ENCODE measurements around the gene FXYD6. TPM values are rescaled to one million over a fixed set of nuclear protein-coding genes. Genes with fewer than 3 reads are reported as not detected.

FXYD6 gene
- total and polyA plus RNA-seq, 7 experiments from 2014 or later = 0.10 to 5.4 (median 0.98) TPM; not detected in 4

- no peaks in the 10 kb centered on the region for H3K9me3 ChIP-seq (ENCODE audit: control insufficient read depth in 2 of 3, low read length in 3 of 3)
- Mint-ChIP-seq H3K4me1 (peaks cover 0 to 27% (median 0%) of the 10 kb centered on the region in 7 donors), H3K27me3 (peaks cover 0 to 4% (median 0%) of the 10 kb centered on the region in 5 donors), H3K9me3 (peaks cover 0 to 1% (median 0%) of the 10 kb centered on the region in 11 donors), H3K36me3 (no peaks in the 10 kb centered on the region), H3K4me3 (no peak overlapping the region), H3K27ac (no peak overlapping the region)
- intact Hi-C loops (cut with micrococcal nuclease) = no loop called here
- H3K4me1 ChIP-seq (ENCODE audit: control insufficient read depth in 2 of 2, insufficient read depth in 2 of 2, low read length in 2 of 2) = no peaks in the 10 kb centered on the region
- H3K36me3 ChIP-seq (ENCODE audit: control insufficient read depth in 2 of 3, insufficient read depth in 3 of 3, low read length in 3 of 3) = no peaks in the 10 kb centered on the region
- CTCF ChIA-PET = no interaction called here
- no peak overlapping the region for H3K4me3 ChIP-seq (ENCODE audit: low read length)
- H3K27ac ChIP-seq (ENCODE audit: low read depth, low read length) = no peak overlapping the region
- no peaks in the 10 kb centered on the region for H3K27me3 ChIP-seq (ENCODE audit: control insufficient read depth in 2 of 2, insufficient read depth in 2 of 2, low read length in 2 of 2)
- POLR2A ChIA-PET = no interaction called here
- no peak for DNase-seq
- ATAC-seq = no peak
Measured at GRCh38 chr11:117911694-117912093, 35.2 kb upstream of the FXYD6 start.

GRCh38 chr11:117910941-117911655, 34.6 kb upstream of the FXYD6 start:
- peak overlapping the region in 1 of 9 donors; percentile 42 for H3K27ac Mint-ChIP-seq

GRCh38 chr11:117910525-117910924, 34.1 kb upstream of the FXYD6 start:
- H3K36me3 ChIP-seq (ENCODE audit: control insufficient read depth in 2 of 3, insufficient read depth in 3 of 3, low read length in 3 of 3) = no peaks in the 10 kb centered on the region
- intact Hi-C loops (cut with micrococcal nuclease) = no loop called here
- H3K27ac ChIP-seq (ENCODE audit: low read depth, low read length) = no peak overlapping the region
- Mint-ChIP-seq H3K4me3 (no peak overlapping the region), H3K27me3 (peaks cover 0 to 4% (median 0%) of the 10 kb centered on the region in 5 donors), H3K27ac (no peak overlapping the region), H3K9me3 (peaks cover 0 to 1% (median 0%) of the 10 kb centered on the region in 11 donors), H3K36me3 (no peaks in the 10 kb centered on the region), H3K4me1 (peaks cover 0 to 27% (median 0%) of the 10 kb centered on the region in 7 donors)
- H3K27me3 ChIP-seq (ENCODE audit: control insufficient read depth in 2 of 2, insufficient read depth in 2 of 2, low read length in 2 of 2) = no peaks in the 10 kb centered on the region
- CTCF ChIA-PET = no interaction called here
- no peaks in the 10 kb centered on the region for H3K4me1 ChIP-seq (ENCODE audit: control insufficient read depth in 2 of 2, insufficient read depth in 2 of 2, low read length in 2 of 2)
- no peak overlapping the region for H3K4me3 ChIP-seq (ENCODE audit: low read length)
- ATAC-seq (no peak), DNase-seq (no peak)
- POLR2A ChIA-PET = no interaction called here
- no peaks in the 10 kb centered on the region for H3K9me3 ChIP-seq (ENCODE audit: control insufficient read depth in 2 of 3, low read length in 3 of 3)

More at GRCh38 chr11:117910941-117911655, 34.6 kb upstream of the FXYD6 start:
- no peaks in the 10 kb centered on the region for H3K4me1 ChIP-seq (ENCODE audit: control insufficient read depth in 2 of 2, insufficient read depth in 2 of 2, low read length in 2 of 2)
- H3K4me3 ChIP-seq (ENCODE audit: low read length) = no peak overlapping the region
- no peaks in the 10 kb centered on the region for H3K36me3 ChIP-seq (ENCODE audit: control insufficient read depth in 2 of 3, insufficient read depth in 3 of 3, low read length in 3 of 3)
- DNase-seq (no peak), ATAC-seq (no peak)
- peaks cover 0 to 4% (median 0%) of the 10 kb centered on the region in 5 donors for H3K27me3 Mint-ChIP-seq
- no peaks in the 10 kb centered on the region for H3K27me3 ChIP-seq (ENCODE audit: control insufficient read depth in 2 of 2, insufficient read depth in 2 of 2, low read length in 2 of 2)
- intact Hi-C loops (cut with micrococcal nuclease) = no loop called here
- CTCF ChIA-PET = no interaction called here
- no peak overlapping the region for H3K4me3 Mint-ChIP-seq
- POLR2A ChIA-PET = no interaction called here
- H3K27ac ChIP-seq (ENCODE audit: low read depth, low read length) = no peak overlapping the region
- peaks cover 0 to 1% (median 0%) of the 10 kb centered on the region in 11 donors for H3K9me3 Mint-ChIP-seq
- H3K9me3 ChIP-seq (ENCODE audit: control insufficient read depth in 2 of 3, low read length in 3 of 3) = no peaks in the 10 kb centered on the region
- no peaks in the 10 kb centered on the region for H3K36me3 Mint-ChIP-seq
- H3K4me1 Mint-ChIP-seq = peaks cover 0 to 27% (median 0%) of the 10 kb centered on the region in 7 donors

- no peaks in the 10 kb centered on the region for H3K27me3 ChIP-seq (ENCODE audit: control insufficient read depth in 2 of 2, insufficient read depth in 2 of 2, low read length in 2 of 2)
- H3K27ac Mint-ChIP-seq = peak overlapping the region in 1 of 9 donors; percentile 44
- no peaks in the 10 kb centered on the region for H3K36me3 Mint-ChIP-seq
- H3K4me1 ChIP-seq (ENCODE audit: control insufficient read depth in 2 of 2, insufficient read depth in 2 of 2, low read length in 2 of 2) = no peaks in the 10 kb centered on the region
- H3K27me3 Mint-ChIP-seq = peaks cover 0 to 4% (median 0%) of the 10 kb centered on the region in 5 donors
- ChIA-PET CTCF (no interaction called here), POLR2A (no interaction called here)
- intact Hi-C loops (cut with micrococcal nuclease) = loop anchor here in 1 of 2 donors (5.0 kb wide), 1 partner anchor 87 kb away; the partner anchor contains the start of gene FXYD2
- DNase-seq = no peak
- H3K27ac ChIP-seq (ENCODE audit: low read depth, low read length) = no peak overlapping the region
- H3K4me3 Mint-ChIP-seq = no peak overlapping the region
- peaks cover 0 to 1% (median 0%) of the 10 kb centered on the region in 11 donors for H3K9me3 Mint-ChIP-seq
- ATAC-seq = no peak
- H3K9me3 ChIP-seq (ENCODE audit: control insufficient read depth in 2 of 3, low read length in 3 of 3) = no peaks in the 10 kb centered on the region
- no peak overlapping the region for H3K4me3 ChIP-seq (ENCODE audit: low read length)
- H3K36me3 ChIP-seq (ENCODE audit: control insufficient read depth in 2 of 3, insufficient read depth in 3 of 3, low read length in 3 of 3) = no peaks in the 10 kb centered on the region
- H3K4me1 Mint-ChIP-seq = peaks cover 0 to 24% (median 0%) of the 10 kb centered on the region in 7 donors
Measured at GRCh38 chr11:117909611-117910382, 33.3 kb upstream of the FXYD6 start.

- DNase-seq (no peak), ATAC-seq (no peak)
- H3K9me3 ChIP-seq (ENCODE audit: control insufficient read depth in 2 of 3, low read length in 3 of 3) = no peaks in the 10 kb centered on the region
- H3K27ac Mint-ChIP-seq = peak overlapping the region in 1 of 9 donors; percentile 44
- no peak overlapping the region for H3K4me3 Mint-ChIP-seq
- no peaks in the 10 kb centered on the region for H3K4me1 ChIP-seq (ENCODE audit: control insufficient read depth in 2 of 2, insufficient read depth in 2 of 2, low read length in 2 of 2)
- no peaks in the 10 kb centered on the region for H3K36me3 ChIP-seq (ENCODE audit: control insufficient read depth in 2 of 3, insufficient read depth in 3 of 3, low read length in 3 of 3)
- no peaks in the 10 kb centered on the region for H3K27me3 ChIP-seq (ENCODE audit: control insufficient read depth in 2 of 2, insufficient read depth in 2 of 2, low read length in 2 of 2)
- H3K27me3 Mint-ChIP-seq = peaks cover 0 to 4% (median 0%) of the 10 kb centered on the region in 5 donors
- no peaks in the 10 kb centered on the region for H3K9me3 Mint-ChIP-seq
- intact Hi-C loops (cut with micrococcal nuclease) = loop anchor here in 1 of 2 donors (5.0 kb wide), 1 partner anchor 87 kb away; the partner anchor contains the start of gene FXYD2
- no peak overlapping the region for H3K27ac ChIP-seq (ENCODE audit: low read depth, low read length)
- ChIA-PET CTCF (no interaction called here), POLR2A (no interaction called here)
- no peak overlapping the region for H3K4me3 ChIP-seq (ENCODE audit: low read length)
- H3K4me1 Mint-ChIP-seq = peaks cover 0 to 24% (median 0%) of the 10 kb centered on the region in 7 donors
- H3K36me3 Mint-ChIP-seq = no peaks in the 10 kb centered on the region
Measured at GRCh38 chr11:117908959-117909610, 32.6 kb upstream of the FXYD6 start.

GRCh38 chr11:117908109-117908895, 31.8 kb upstream of the FXYD6 start:
- no peaks in the 10 kb centered on the region for H3K9me3 ChIP-seq (ENCODE audit: control insufficient read depth in 2 of 3, low read length in 3 of 3)
- H3K4me3 ChIP-seq (ENCODE audit: low read length) = no peak overlapping the region
- no peaks in the 10 kb centered on the region for H3K27me3 ChIP-seq (ENCODE audit: control insufficient read depth in 2 of 2, insufficient read depth in 2 of 2, low read length in 2 of 2)
- no peak overlapping the region for H3K27ac ChIP-seq (ENCODE audit: low read depth, low read length)
- DNase-seq (no peak), ATAC-seq (no peak)
- Mint-ChIP-seq H3K36me3 (no peaks in the 10 kb centered on the region), H3K4me1 (peaks cover 0 to 24% (median 0%) of the 10 kb centered on the region in 7 donors), H3K4me3 (peak overlapping the region in 1 of 10 donors; percentile 63), H3K27me3 (peaks cover 0 to 4% (median 0%) of the 10 kb centered on the region in 5 donors), H3K27ac (peak overlapping the region in 1 of 9 donors; percentile 83), H3K9me3 (no peaks in the 10 kb centered on the region)
- ChIA-PET CTCF (no interaction called here), POLR2A (no interaction called here)
- intact Hi-C loops (cut with micrococcal nuclease) = loop anchor here in 1 of 2 donors (5.0 kb wide), 1 partner anchor 86 kb away; the partner anchor contains the start of gene FXYD2
- no peaks in the 10 kb centered on the region for H3K4me1 ChIP-seq (ENCODE audit: control insufficient read depth in 2 of 2, insufficient read depth in 2 of 2, low read length in 2 of 2)
- no peaks in the 10 kb centered on the region for H3K36me3 ChIP-seq (ENCODE audit: control insufficient read depth in 2 of 3, insufficient read depth in 3 of 3, low read length in 3 of 3)

All from naive thymus-derived CD4-positive, alpha-beta T cell (primary cell).